ENCODE measurements around the gene ASB8.
A peak's percentile ranks its signal among the peaks of the same experiment; 100 is the strongest.

Gene ASB8

GRCh38 chr12:48157018-48157888 is at the start of gene ASB8:
ASB8 (minus strand) TSS chr12:48157515; CDS start chr12:48153496, 4,019 bp downstream.
- peak; percentile 99 for DNase-seq (ENCODE audit: low read depth in 2 of 2)

DNA sequence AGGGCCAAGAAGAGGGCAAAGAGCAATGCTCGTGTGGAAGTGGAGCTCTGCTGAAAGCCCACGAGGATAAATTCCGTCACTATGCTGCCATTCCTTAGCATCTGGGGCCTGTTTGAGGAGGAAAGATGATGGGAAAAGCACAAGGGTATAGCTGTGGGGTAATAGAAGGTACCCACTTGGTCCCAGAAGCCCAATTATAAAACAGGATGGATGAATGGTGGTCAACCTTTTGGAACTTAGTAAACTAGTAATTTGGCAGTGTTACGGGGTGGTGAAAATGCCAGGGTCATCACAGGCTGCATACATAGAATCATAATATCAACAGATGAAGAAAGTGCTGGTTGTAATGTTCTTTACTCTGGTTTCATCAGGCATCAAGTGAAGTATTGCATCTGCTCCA is 45.9 kb upstream of the ASB8 start, which contains the start of gene OR10AD1:
OR10AD1 (minus strand) TSS at position 101 of the 400 bp plus-strand sequence; CDS start at position 101, 0 bp downstream.
- no peak for DNase-seq (ENCODE audit: low read depth in 2 of 2)

DNA sequence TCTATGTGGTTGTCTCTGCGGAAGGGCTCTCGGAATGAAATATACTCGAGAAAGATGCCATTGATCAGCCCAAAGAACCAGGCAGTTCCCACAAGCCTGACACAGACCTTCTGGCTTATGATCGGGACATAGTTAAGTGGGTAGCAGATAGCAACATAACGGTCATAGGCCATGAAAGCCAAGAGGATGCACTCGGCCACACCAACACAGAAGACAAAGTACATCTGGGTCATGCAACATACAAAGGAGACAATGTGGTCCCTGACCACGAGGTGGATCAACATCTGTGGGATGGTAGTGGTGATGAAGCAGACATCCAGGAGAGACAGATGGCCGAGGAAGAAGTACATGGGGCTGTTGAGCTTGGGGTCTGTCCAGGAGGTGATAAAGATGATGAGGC is 45.5 kb upstream of the ASB8 start:
- DNase-seq (ENCODE audit: low read depth in 2 of 2) = no peak

DNA sequence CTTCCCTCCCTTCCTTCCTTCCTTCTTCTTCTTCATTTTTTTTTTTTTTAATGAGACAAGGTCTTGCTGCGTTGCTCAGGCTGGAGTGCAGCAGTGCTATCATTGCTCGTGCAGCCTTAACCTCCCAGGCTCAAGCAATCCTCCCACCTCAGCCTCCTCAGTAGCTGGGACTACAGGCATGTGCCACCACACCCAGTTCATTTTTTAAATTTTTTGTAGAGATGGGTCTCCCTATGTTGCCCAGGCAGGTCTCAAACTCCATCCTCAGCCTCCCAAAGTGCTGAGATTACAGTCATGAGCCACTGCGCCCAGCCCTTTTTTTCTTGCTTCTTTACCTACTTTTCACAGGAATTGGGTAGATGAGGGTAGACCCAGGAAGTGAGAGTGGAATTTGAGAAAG is 44.2 kb upstream of the ASB8 start:
- no peak for DNase-seq (ENCODE audit: low read depth in 2 of 2)

DNA sequence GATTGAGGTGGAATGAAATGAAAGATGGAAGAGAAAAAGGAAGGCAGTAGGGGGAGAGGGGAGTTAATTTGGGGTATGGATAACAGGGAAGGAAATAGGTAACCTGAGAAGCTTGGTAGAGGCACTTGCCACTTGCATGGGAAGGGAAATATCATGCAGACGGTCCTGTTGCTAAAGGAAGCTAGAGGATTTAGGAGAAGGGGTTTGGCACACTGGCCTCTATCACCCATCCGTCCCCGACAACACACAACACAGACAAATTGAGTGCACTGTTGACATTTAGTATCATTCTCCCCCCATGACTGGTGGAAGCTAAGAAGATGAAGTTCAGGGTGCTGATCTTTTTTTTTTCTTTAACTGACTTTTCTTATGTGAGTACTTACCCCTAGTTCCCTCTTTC is 43.8 kb upstream of the ASB8 start:
- no peak for DNase-seq (ENCODE audit: low read depth in 2 of 2)

GRCh38 chr12:48199774-48200221 is 42.5 kb upstream of the ASB8 start:
- DNase-seq (ENCODE audit: low read depth in 2 of 2) = no peak

- DNase-seq (ENCODE audit: low read depth in 2 of 2) = no peak
Observed at GRCh38 chr12:48198985-48199384, 41.7 kb upstream of the ASB8 start.

DNA sequence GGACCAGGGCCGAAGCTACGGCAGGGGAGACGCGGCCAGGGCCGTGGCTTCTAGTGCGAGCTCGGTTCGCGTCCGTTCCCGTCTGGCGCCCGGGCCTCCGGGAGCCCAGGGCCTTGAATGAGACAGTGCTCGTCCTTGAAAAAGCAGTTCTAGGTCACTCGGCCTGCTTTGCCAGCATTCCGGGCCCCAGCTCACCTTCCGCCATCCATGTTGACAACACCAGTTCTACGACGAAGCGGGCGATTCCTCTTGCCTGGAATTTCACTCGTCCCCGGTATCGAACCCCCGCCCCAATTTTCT is 41.3 kb upstream of the ASB8 start:
- no peak for DNase-seq (ENCODE audit: low read depth in 2 of 2)

DNA sequence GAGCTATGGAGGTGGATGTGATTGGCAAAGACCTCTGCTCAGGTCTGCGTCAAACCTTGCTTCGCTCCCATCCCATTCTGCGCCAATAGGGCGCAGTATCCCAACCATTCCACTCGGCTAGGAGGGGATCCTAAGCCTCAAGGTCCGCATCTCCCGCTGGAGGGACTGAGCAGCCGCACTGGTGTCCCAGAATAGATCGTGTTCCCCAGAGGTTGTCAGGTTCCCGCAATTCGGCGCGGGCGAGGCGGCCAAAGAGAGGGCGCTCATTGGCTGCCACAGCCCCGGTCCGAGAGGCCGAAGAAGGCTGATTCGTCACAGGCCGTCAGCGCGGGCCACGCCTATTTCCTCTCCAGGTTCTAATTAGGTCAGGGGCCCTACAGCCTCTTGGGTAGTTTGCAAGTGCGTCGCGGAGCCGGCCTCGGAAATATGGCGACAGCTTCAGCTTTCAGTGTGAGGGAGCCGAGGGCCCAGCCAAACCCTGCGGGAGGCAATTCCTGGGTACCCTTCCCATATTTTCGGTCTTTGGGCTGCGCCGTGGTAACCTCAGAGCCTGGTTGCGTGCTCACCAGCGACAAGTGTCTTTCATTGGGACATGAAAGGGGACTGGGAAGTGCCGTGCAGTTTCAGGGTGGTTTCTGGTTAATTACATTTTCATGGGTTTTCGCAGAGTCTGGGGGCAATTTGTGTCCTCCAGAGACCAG is 40.8 kb upstream of the ASB8 start:
- peak; percentile 79 to 83 for DNase-seq (ENCODE audit: low read depth in 2 of 2)

GRCh38 chr12:48197549-48197970 is 40.2 kb upstream of the ASB8 start:
- no peak for DNase-seq (ENCODE audit: low read depth in 2 of 2)

DNA sequence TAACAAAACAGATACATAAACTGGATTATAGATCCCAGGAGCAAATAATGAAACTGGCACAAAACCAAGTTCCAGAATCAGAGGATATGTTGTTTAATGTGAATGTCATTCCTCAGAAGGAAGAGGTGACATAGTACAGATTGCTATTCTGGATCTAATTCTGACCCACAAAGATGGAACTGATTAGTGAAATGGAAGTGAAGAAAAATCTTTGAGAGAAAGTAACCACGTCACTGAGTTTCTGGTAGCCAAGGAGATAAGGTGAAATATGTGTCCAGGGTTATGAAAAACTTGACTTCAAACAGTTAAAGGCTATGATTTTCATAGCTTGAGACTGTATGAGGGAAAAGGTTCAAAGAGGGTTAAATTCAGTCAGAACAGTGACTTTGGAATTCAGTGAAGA is 37.5 kb upstream of the ASB8 start:
- no peak for DNase-seq (ENCODE audit: low read depth in 2 of 2)

- DNase-seq (ENCODE audit: low read depth in 2 of 2) = no peak
Observed at GRCh38 chr12:48193623-48194022, 36.3 kb upstream of the ASB8 start.

DNA sequence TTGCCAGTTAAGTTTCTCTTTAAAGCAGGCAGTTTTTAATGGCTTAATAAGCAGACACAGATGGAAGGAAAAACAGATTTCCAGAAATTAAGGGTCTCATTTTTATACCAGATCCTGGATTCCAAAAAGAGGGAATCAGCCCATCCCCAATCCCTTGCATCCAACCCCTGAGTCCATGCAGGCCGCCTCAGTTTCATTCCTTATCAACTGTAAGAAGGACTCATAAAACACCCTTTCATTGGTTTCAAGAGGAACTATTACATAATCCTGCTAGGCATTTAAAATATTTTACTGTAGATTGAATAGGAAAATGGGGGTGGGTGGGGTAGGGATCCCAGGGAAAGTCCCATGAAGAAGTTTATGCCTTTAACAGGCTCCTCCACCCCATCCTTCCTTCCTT is 35.5 kb upstream of the ASB8 start:
- DNase-seq (ENCODE audit: low read depth in 2 of 2) = no peak

DNA sequence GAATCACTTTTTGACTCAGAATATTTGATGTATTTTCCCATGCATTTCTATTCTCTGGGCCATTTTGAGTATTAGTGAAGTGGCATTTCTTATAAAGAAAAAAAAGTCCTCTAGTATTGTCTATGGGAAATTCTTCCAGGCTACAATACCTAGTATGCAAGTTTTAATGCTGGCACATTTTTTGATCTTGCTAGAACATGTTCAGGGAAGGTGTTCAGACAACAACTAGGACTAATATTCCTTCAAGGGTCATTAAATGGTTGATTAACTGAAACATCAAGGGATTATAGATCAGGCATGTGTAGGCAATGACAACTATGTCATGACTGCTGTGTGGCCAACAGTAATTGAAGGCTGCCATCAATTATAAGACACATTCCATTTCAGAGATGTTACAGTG is 33.8 kb upstream of the ASB8 start:
- DNase-seq (ENCODE audit: low read depth in 2 of 2) = no peak

GRCh38 chr12:48189331-48190125 is 32.2 kb upstream of the ASB8 start:
- DNase-seq (ENCODE audit: low read depth in 2 of 2) = peak; percentile 43 to 48

- no peak for DNase-seq (ENCODE audit: low read depth in 2 of 2)
Observed at GRCh38 chr12:48187916-48188695, 30.8 kb upstream of the ASB8 start.

DNA sequence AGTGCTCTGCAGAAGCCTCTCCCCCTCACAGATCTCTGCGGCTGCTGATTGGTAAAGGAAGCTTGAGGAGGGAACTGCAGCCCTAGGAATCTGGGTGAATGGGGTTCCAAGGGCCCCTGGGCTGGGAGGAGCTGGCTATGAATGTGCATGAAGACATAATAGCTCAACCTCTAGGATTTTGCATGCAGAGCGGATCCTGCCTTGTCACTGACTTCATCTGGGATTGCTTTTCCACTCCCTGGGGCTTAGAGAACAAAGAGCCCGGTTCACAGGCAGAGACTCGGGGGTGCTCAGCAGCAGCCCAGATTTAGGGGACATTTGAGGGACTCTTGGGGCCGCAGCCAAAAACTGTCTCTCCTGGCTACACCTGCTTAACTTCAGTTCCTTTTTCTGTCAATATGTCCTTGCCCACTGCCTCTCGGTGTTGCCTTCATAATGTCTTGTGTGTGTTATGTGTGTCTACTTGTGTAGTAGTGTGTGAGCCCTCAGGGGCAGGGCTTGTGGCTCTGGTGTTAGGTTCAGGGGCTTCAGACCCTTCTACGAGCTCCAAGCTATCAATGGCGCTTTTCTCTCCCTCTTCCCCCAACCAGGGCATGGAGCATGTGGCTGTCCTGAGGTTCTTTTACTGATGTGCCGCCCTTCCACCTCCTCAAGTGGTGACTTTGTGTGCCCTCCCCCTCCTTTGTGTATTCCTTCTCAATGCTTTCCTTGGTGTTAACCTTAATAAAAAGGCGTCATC is 28.0 kb upstream of the ASB8 start:
- no peak for DNase-seq (ENCODE audit: low read depth in 2 of 2)

DNA sequence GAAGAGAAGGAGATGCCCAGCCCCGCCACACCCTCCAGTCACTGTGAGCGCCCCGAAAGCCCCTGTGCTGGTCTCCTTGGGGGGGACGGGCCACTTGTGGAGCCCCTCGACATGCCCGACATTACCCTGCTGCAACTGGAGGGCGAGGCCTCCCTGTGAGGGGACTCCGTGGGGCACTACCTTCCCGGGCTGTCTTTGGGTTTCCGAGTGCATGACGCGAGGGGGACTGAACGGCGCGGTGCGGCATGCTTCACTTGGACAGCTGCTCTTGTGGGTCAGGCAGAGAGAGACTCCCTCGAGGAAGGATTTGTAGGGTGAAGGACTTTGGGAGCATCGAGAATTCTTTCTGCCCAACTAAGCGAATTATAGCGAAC is 27.2 kb upstream of the ASB8 start:
- no peak for DNase-seq (ENCODE audit: low read depth in 2 of 2)

- DNase-seq (ENCODE audit: low read depth in 2 of 2) = no peak
Observed at GRCh38 chr12:48183876-48184548, 26.7 kb upstream of the ASB8 start.
